WTC11 (cell line): ENCODE results near the gene PPP6R1. TPM values are rescaled to one million over a fixed set of nuclear protein-coding genes. Genes with fewer than 3 reads are reported as not detected.

Experiments used
- AR ChIP-seq: fragments of 250-450 bp; sonication (Bioruptor Pico); IDR thresholded peaks from 2 replicates; pipeline ENCODE4 v1.9.0; 2021; ENCODE audit warnings: mild to moderate bottlenecking
- CREB1 ChIP-seq: sonication (generic); formaldehyde crosslinking; IDR thresholded peaks from 2 replicates; pipeline ENCODE4 v1.8.0; 2023; ENCODE audit warnings: mild to moderate bottlenecking, missing genetic modification reagents
- EMX1 ChIP-seq: fragments of 250-450 bp; sonication (Bioruptor Pico); IDR thresholded peaks from 2 replicates; pipeline ENCODE4 v1.8.0; 2021; ENCODE audit warnings: mild to moderate bottlenecking
- FOXK1 ChIP-seq: sonication (generic); formaldehyde crosslinking; IDR thresholded peaks from 2 replicates; pipeline ENCODE4 v1.8.0; 2022; ENCODE audit warnings: mild to moderate bottlenecking, moderate library complexity, missing genetic modification reagents
- FOXP1 ChIP-seq: sonication (generic); formaldehyde crosslinking; IDR thresholded peaks from 2 replicates; pipeline ENCODE4 v1.8.0; 2022; ENCODE audit warnings: missing genetic modification reagents, mild to moderate bottlenecking, moderate library complexity, borderline replicate concordance
- GABPB1 ChIP-seq: sonication (generic); formaldehyde crosslinking; IDR thresholded peaks from 2 replicates; pipeline ENCODE4 v1.8.1; 2023; ENCODE audit warnings: mild to moderate bottlenecking, missing genetic modification reagents
- MAX ChIP-seq: sonication (generic); formaldehyde crosslinking; IDR thresholded peaks from 2 replicates; pipeline ENCODE4 v1.8.0; 2022; ENCODE audit warnings: mild to moderate bottlenecking, missing genetic modification reagents
- NFATC4 ChIP-seq: fragments of 250-450 bp; sonication (Bioruptor Pico); IDR thresholded peaks from 2 replicates; pipeline ENCODE4 v1.9.0; 2021; ENCODE audit warnings: mild to moderate bottlenecking
- RELA ChIP-seq: sonication (generic); formaldehyde crosslinking; IDR thresholded peaks from 2 replicates; pipeline ENCODE4 v1.8.1; 2022; ENCODE audit warnings: missing genetic modification reagents, mild to moderate bottlenecking, borderline replicate concordance
- SMAD4 ChIP-seq: sonication (generic); formaldehyde crosslinking; IDR thresholded peaks from 2 replicates; pipeline ENCODE4 v1.8.0; 2022; ENCODE audit warnings: mild to moderate bottlenecking, missing genetic modification reagents
- SOX15 ChIP-seq: fragments of 250-450 bp; sonication (Bioruptor Pico); IDR thresholded peaks from 2 replicates; pipeline ENCODE4 v1.9.0; 2021; ENCODE audit warnings: mild to moderate bottlenecking
- SP1 ChIP-seq: sonication (generic); formaldehyde crosslinking; conservative IDR thresholded peaks from 2 replicates; pipeline ENCODE4 v1.8.1; 2022; ENCODE audit warnings: missing genetic modification reagents
- USF1 ChIP-seq: sonication (generic); formaldehyde crosslinking; IDR thresholded peaks from 2 replicates; pipeline ENCODE4 v1.8.0; 2022; ENCODE audit warnings: mild to moderate bottlenecking, missing genetic modification reagents
- ZNF121 ChIP-seq: sonication (generic); formaldehyde crosslinking; IDR thresholded peaks from 2 replicates; pipeline ENCODE4 v1.8.0; 2023; ENCODE audit warnings: missing genetic modification reagents
- ZNF138 ChIP-seq: sonication (generic); formaldehyde crosslinking; conservative IDR thresholded peaks from 2 replicates; pipeline ENCODE4 v1.8.1; 2022; ENCODE audit warnings: mild to moderate bottlenecking, moderate library complexity, missing genetic modification reagents
- ZNF219 ChIP-seq: sonication (generic); formaldehyde crosslinking; IDR thresholded peaks from 2 replicates; pipeline ENCODE4 v1.8.0; 2023; ENCODE audit warnings: missing genetic modification reagents, mild to moderate bottlenecking, borderline replicate concordance
- ZNF232 ChIP-seq: sonication (generic); formaldehyde crosslinking; IDR thresholded peaks from 2 replicates; pipeline ENCODE4 v1.8.0; 2022; ENCODE audit warnings: mild to moderate bottlenecking, missing genetic modification reagents
- ZSCAN18 ChIP-seq: fragments of 250-450 bp; sonication (Bioruptor Pico); IDR thresholded peaks from 2 replicates; pipeline ENCODE4 v2.1.2; 2022; ENCODE audit warnings: mild to moderate bottlenecking, moderate library complexity
- total RNA-seq: library from RNA; stranded (reverse); gene quantifications from 3 replicates; pipeline ENCODE4 v1.2.3, GENCODE V29; 2021
- TF ChIP-seq, protein P1 (sequence below): sonication (generic); formaldehyde crosslinking; IDR thresholded peaks from 2 replicates; pipeline ENCODE4 v1.8.0; 2022; ENCODE audit warnings: mild to moderate bottlenecking, missing genetic modification reagents
- TF ChIP-seq, protein P2 (sequence below): sonication (generic); formaldehyde crosslinking; IDR thresholded peaks from 2 replicates; pipeline ENCODE4 v1.8.0; 2022; ENCODE audit warnings: missing genetic modification reagents
- TF ChIP-seq, protein P3 (sequence below): fragments of 250-450 bp; sonication (Bioruptor Pico); IDR thresholded peaks from 2 replicates; pipeline ENCODE4 v1.9.0; 2021; ENCODE audit warnings: moderate library complexity, mild to moderate bottlenecking, inconsistent platforms, borderline replicate concordance
- TF ChIP-seq, protein P4 (sequence below): sonication (generic); formaldehyde crosslinking; IDR thresholded peaks from 2 replicates; pipeline ENCODE4 v1.8.1; 2023; ENCODE audit warnings: mild to moderate bottlenecking, missing genetic modification reagents
- TF ChIP-seq, protein P5 (sequence below): fragments of 250-450 bp; sonication (Bioruptor Pico); conservative IDR thresholded peaks from 2 replicates; pipeline ENCODE4 v1.9.0; 2021; ENCODE audit warnings: mild to moderate bottlenecking

PPP6R1 gene
- total RNA-seq, 1 experiment from 2014 or later = 91.8 TPM

- TF ChIP-seq ZNF232 (CRISPR knock-in tag) = peak; percentile 99
- TF ChIP-seq, protein P1, sequence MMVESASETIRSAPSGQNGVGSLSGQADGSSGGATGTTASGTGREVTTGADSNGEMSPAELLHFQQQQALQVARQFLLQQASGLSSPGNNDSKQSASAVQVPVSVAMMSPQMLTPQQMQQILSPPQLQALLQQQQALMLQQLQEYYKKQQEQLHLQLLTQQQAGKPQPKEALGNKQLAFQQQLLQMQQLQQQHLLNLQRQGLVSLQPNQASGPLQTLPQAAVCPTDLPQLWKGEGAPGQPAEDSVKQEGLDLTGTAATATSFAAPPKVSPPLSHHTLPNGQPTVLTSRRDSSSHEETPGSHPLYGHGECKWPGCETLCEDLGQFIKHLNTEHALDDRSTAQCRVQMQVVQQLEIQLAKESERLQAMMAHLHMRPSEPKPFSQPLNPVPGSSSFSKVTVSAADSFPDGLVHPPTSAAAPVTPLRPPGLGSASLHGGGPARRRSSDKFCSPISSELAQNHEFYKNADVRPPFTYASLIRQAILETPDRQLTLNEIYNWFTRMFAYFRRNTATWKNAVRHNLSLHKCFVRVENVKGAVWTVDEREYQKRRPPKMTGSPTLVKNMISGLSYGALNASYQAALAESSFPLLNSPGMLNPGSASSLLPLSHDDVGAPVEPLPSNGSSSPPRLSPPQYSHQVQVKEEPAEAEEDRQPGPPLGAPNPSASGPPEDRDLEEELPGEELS (CRISPR knock-in tag) = peak; percentile 98
- TF ChIP-seq, protein P2, sequence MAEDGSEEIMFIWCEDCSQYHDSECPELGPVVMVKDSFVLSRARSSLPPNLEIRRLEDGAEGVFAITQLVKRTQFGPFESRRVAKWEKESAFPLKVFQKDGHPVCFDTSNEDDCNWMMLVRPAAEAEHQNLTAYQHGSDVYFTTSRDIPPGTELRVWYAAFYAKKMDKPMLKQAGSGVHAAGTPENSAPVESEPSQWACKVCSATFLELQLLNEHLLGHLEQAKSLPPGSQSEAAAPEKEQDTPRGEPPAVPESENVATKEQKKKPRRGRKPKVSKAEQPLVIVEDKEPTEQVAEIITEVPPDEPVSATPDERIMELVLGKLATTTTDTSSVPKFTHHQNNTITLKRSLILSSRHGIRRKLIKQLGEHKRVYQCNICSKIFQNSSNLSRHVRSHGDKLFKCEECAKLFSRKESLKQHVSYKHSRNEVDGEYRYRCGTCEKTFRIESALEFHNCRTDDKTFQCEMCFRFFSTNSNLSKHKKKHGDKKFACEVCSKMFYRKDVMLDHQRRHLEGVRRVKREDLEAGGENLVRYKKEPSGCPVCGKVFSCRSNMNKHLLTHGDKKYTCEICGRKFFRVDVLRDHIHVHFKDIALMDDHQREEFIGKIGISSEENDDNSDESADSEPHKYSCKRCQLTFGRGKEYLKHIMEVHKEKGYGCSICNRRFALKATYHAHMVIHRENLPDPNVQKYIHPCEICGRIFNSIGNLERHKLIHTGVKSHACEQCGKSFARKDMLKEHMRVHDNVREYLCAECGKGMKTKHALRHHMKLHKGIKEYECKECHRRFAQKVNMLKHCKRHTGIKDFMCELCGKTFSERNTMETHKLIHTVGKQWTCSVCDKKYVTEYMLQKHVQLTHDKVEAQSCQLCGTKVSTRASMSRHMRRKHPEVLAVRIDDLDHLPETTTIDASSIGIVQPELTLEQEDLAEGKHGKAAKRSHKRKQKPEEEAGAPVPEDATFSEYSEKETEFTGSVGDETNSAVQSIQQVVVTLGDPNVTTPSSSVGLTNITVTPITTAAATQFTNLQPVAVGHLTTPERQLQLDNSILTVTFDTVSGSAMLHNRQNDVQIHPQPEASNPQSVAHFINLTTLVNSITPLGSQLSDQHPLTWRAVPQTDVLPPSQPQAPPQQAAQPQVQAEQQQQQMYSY (CRISPR knock-in tag) = peak; percentile 100
- TF ChIP-seq, protein P3, sequence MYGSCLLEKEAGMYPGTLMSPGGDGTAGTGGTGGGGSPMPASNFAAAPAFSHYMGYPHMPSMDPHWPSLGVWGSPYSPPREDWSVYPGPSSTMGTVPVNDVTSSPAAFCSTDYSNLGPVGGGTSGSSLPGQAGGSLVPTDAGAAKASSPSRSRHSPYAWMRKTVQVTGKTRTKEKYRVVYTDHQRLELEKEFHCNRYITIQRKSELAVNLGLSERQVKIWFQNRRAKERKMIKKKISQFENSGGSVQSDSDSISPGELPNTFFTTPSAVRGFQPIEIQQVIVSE = no peak
- peak; percentile 88 for TF ChIP-seq MAX (CRISPR knock-in tag)
- peak; percentile 94 for TF ChIP-seq SMAD4 (CRISPR knock-in tag)
- TF ChIP-seq AR = no peak
- peak; percentile 87 for TF ChIP-seq CREB1 (CRISPR knock-in tag)
- no peak; the same call in 1 of the 2 replicates for TF ChIP-seq ZSCAN18 (CRISPR knock-in tag)
- TF ChIP-seq GABPB1 (CRISPR knock-in tag) = peak; percentile 84; the same call in 1 of the 2 replicates
- no peak for TF ChIP-seq NFATC4 (CRISPR knock-in tag)
- peak; percentile 96 for TF ChIP-seq FOXK1 (CRISPR knock-in tag)
- TF ChIP-seq SOX15 (CRISPR knock-in tag) = no peak
- no peak for TF ChIP-seq EMX1 (CRISPR knock-in tag)
- TF ChIP-seq, protein P4, sequence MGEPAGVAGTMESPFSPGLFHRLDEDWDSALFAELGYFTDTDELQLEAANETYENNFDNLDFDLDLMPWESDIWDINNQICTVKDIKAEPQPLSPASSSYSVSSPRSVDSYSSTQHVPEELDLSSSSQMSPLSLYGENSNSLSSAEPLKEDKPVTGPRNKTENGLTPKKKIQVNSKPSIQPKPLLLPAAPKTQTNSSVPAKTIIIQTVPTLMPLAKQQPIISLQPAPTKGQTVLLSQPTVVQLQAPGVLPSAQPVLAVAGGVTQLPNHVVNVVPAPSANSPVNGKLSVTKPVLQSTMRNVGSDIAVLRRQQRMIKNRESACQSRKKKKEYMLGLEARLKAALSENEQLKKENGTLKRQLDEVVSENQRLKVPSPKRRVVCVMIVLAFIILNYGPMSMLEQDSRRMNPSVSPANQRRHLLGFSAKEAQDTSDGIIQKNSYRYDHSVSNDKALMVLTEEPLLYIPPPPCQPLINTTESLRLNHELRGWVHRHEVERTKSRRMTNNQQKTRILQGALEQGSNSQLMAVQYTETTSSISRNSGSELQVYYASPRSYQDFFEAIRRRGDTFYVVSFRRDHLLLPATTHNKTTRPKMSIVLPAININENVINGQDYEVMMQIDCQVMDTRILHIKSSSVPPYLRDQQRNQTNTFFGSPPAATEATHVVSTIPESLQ (CRISPR knock-in tag) = no peak
- peak; percentile 92 for TF ChIP-seq ZNF219 (CRISPR knock-in tag)
- TF ChIP-seq RELA (CRISPR knock-in tag) = peak; percentile 92
- TF ChIP-seq, protein P5, sequence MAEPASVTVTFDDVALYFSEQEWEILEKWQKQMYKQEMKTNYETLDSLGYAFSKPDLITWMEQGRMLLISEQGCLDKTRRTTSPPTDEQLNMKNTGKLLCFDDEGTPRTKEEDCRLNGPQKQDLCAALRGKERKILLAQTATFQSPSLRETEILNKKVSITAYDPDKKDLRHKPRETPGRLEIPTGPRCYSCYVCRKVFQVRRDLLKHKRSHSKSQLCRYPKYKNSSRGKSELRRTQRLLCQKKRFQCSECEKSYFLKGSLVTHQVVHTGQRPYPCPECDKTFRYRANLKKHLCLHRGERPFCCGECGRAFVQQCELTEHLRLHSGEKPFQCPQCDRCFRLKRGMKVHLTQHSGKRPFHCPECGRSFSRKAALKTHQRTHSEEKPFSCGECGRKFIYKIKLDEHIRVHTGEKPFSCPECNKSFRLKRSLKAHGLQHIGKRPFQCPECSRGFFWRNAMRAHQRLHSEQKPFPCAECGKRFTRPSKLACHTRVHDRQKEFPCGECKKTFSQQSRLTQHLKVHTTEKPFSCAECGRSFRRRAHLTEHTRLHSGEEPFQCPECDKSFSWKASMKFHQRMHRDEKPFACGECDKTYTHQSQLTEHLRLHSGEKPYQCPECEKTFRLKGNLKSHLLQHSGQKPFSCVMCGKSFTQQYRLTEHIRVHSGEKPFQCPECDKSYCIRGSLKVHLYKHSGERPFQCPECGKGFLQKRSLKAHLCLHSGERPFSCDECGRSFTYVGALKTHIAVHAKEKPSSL = no peak
- TF ChIP-seq SP1 = peak; percentile 70
- no peak for TF ChIP-seq ZNF138 (CRISPR knock-in tag)
- peak; percentile 99 for TF ChIP-seq ZNF121
- TF ChIP-seq USF1 (CRISPR knock-in tag) = peak; percentile 86
- TF ChIP-seq FOXP1 (CRISPR knock-in tag) = peak; percentile 99
Observed at GRCh38 chr19:55216461-55217198, 42.2 kb downstream of the PPP6R1 start (continued).
